Left renal pelvis (tissue), 4 donors: ENCODE data around the gene WRAP73. TPM values are rescaled to one million over a fixed set of nuclear protein-coding genes. Genes with fewer than 3 reads are reported as not detected.

Source experiments
- DNase-seq, 4 donors: peaks; one replicate each; pipeline ENCODE4 v3.0.0-alpha.2; 2013; ENCODE audit warnings: low read depth in 4 of 4, low spot score in 3 of 4
- polyA plus RNA-seq, 4 donors: library from polyadenylated mRNA; unstranded; fragments of 120-200 nt; gene quantifications; one replicate each; pipeline ENCODE4 v1.2.1, GENCODE V29; 2013; ENCODE audit not compliant: insufficient read length in 4 of 4

The WRAP73 gene
- polyA plus RNA-seq, 4 donors: 13.2 to 23.2 (median 18.1) TPM

GRCh38 chr1:3650248-3651025 lies 534 bp upstream of the WRAP73 start:
- no peak for DNase-seq

GRCh38 chr1:3646596-3646995 lies 3.3 kb downstream of the WRAP73 start:
- no peak for DNase-seq

GRCh38 chr1:3645666-3646355 lies 4.1 kb downstream of the WRAP73 start:
- no peak for DNase-seq

- DNase-seq: no peak
Measured at GRCh38 chr1:3645247-3645646, 4.7 kb downstream of the WRAP73 start.

GRCh38 chr1:3644273-3644672 lies 5.6 kb downstream of the WRAP73 start:
- DNase-seq: no peak

GRCh38 chr1:3642919-3643675 lies 6.8 kb downstream of the WRAP73 start:
- no peak for DNase-seq

GRCh38 chr1:3641816-3642215 lies 8.1 kb downstream of the WRAP73 start:
- DNase-seq: no peak

- no peak for DNase-seq
Measured at GRCh38 chr1:3641046-3641760, 8.7 kb downstream of the WRAP73 start.

- DNase-seq: no peak
Measured at GRCh38 chr1:3640121-3640837, 9.6 kb downstream of the WRAP73 start.

GRCh38 chr1:3639397-3639911 lies 10.4 kb downstream of the WRAP73 start:
- DNase-seq: no peak

GRCh38 chr1:3638676-3639075 lies 11.2 kb downstream of the WRAP73 start:
- no peak for DNase-seq

GRCh38 chr1:3638027-3638426 lies 11.9 kb downstream of the WRAP73 start:
- DNase-seq: no peak

GRCh38 chr1:3636531-3636930 lies 13.4 kb downstream of the WRAP73 start:
- DNase-seq: no peak

GRCh38 chr1:3636080-3636479 lies 13.8 kb downstream of the WRAP73 start:
- no peak for DNase-seq

GRCh38 chr1:3634059-3634800 lies 15.7 kb downstream of the WRAP73 start:
- DNase-seq: no peak

GRCh38 chr1:3633344-3634058 lies 16.4 kb downstream of the WRAP73 start:
- no peak for DNase-seq

- DNase-seq: no peak
Measured at GRCh38 chr1:3632716-3633343, 17.1 kb downstream of the WRAP73 start.

- no peak for DNase-seq
Measured at GRCh38 chr1:3632298-3632697, 17.6 kb downstream of the WRAP73 start.
